Ishikawa (cell line): ENCODE results near the gene CAMK1G.

ENCODE experiments used
- CEBPB ChIP-seq: IDR thresholded peaks from 2 replicates; pipeline ENCODE4 v1.6.1; 2012
- CREB1 ChIP-seq: IDR thresholded peaks from 2 replicates; pipeline ENCODE4 v1.6.1; 2012; ENCODE audit warnings: low read depth
- EGR1 ChIP-seq: IDR thresholded peaks from 2 replicates; pipeline ENCODE4 v1.6.1; 2012
- EP300 ChIP-seq: IDR thresholded peaks from 2 replicates; pipeline ENCODE4 v1.6.1; 2012; ENCODE audit warnings: borderline replicate concordance
- FOXM1 ChIP-seq: IDR thresholded peaks from 2 replicates; pipeline ENCODE4 v1.6.1; 2012; ENCODE audit warnings: low read depth, borderline replicate concordance
- MAX ChIP-seq: IDR thresholded peaks from 2 replicates; pipeline ENCODE4 v1.6.1; 2012
- RAD21 ChIP-seq: IDR thresholded peaks from 2 replicates; pipeline ENCODE4 v1.6.1; 2012; ENCODE audit warnings: low read depth
- REST ChIP-seq: IDR thresholded peaks from 2 replicates; pipeline ENCODE4 v1.6.1; 2012; ENCODE audit warnings: low read depth, mild to moderate bottlenecking
- TAF1 ChIP-seq: IDR thresholded peaks from 2 replicates; pipeline ENCODE4 v1.6.1; 2012; ENCODE audit warnings: low read depth, mild to moderate bottlenecking
- TCF12 ChIP-seq: IDR thresholded peaks from 2 replicates; pipeline ENCODE4 v1.6.1; 2012; ENCODE audit warnings: low read depth
- TEAD4 ChIP-seq: IDR thresholded peaks from 2 replicates; pipeline ENCODE4 v1.6.1; 2012
- YY1 ChIP-seq: IDR thresholded peaks from 2 replicates; pipeline ENCODE4 v1.6.1; 2012; ENCODE audit warnings: low read depth
- ZBTB7A ChIP-seq: IDR thresholded peaks from 2 replicates; pipeline ENCODE4 v1.6.1; 2012; ENCODE audit warnings: low read depth

- TF ChIP-seq EGR1 (no peak), YY1 (no peak), RAD21 (no peak), MAX (no peak), FOXM1 (no peak), EP300 (no peak), CEBPB (no peak), CREB1 (no peak), TAF1 (no peak), REST (no peak), TEAD4 (no peak), TCF12 (no peak), ZBTB7A (no peak)
Observed at GRCh38 chr1:209624558-209625549, 41.3 kb downstream of the CAMK1G start.
